HT-29 (cell line): ENCODE results near the gene PHLPP1. TPM values are rescaled to one million over a fixed set of nuclear protein-coding genes. Genes with fewer than 3 reads are reported as not detected.
"Not testable (repeated sequence)": the region's sequence is repeated elsewhere in the genome, so short reads cannot be mapped to it uniquely, and the experiment has no call there.

ENCODE experiments used
- DNase-seq: peaks from one replicate; pipeline ENCODE4 v3.0.0-alpha.2; 2015; ENCODE audit warnings: low spot score
- total RNA-seq: library from RNA; depleted of rRNA; stranded (reverse); fragments of >200 nt; shearing (Covaris generic); gene quantifications from 2 replicates; pipeline ENCODE4 v1.2.3, GENCODE V29; 2014

Gene PHLPP1
- total RNA-seq, 1 experiment from 2014 or later = 7.5 TPM

DNA sequence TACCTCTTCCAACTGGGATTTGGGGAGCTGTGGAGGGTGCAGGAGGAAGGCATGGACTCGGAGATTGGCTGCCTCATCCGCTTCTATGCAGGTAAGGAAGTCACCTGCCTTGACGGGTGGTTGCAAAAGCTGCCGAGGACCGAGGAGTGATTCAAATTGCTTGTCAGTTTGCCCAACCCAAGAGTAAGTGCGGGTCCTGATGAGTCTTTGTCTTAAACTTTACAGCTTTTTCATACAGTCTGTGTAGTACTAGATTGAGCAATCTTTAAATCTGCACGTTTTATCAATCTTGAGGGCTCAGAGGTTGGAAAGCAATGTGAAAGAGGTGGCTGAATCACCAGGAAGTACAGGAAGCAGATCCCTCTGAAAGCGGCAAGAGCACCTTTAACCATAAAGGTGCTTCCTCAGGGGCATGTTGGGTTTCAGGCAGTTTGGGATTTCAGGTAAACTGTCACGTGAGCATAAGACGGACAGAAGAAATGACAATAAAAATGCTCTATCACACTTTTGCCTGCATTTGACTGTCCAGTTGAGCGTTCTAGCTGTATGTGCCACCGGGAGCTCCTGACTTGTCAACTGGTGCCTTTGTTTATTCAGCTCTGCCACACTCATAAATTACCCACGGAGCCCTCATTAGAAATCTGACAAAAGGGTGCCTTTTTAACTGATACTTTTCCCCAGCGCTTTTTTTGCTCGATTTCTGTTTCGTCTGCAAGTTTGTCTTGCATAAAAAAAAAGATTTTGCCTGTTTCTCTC lies 2.0 kb downstream of the PHLPP1 start:
- DNase-seq = peak; percentile 69

DNA sequence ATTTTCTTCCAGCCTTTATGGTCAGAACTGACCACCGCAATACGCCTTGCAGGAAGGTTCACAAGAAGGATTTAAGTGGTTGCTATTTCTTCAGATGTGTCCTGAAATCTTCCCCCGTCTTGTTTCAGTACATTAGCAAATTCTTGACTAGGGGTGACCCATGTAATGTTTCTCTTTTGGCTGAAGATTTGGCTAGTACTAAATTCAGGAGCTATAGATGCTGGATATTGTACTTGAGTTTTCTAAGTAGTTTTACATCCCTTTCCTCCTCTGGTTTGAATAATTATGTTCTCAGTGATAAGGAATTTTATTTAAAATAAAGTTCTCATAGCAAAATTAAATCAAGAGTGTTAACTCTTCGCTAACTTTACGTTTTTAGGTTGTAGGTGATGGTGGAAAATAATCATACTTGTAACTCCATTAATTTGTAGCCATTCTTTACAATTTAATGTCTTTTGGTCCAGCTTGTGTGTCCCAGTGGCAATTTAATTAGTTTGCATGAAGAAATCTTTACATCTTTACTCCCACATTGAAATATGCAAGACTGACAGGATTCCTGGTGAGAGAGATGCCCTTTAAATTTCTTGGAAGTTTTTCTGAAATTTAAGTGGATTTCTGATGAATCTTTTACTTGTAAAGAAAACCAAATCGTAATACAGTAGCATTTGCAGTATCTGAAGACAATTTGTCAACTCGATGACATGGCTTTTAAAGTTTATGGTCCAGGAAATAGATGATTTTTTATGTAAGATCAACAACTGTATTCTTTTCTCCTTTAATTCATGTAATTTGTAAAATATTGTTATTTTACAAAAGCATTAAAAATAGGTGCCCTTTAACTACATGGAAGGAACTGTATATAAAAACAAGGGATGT lies 2.8 kb downstream of the PHLPP1 start:
- DNase-seq = peak; percentile 20

DNA sequence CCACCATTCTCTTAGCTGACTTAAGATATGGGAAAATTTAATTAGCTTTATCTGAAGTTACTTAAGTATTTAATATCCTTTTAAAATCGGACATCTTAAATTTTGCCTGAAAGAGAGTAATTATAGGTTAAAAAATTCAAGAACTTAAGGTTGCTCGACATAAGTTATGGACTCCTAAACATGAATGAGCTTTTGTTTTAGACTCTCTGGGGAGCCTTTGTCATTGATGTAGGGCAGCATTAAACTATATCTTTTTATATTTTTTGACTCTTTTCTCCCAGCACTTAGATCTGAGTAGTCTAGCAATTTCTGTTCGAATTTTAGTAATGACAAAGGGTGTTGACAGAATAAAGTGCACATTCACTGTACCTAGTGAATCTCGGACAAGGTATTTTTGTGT lies 4.7 kb downstream of the PHLPP1 start:
- DNase-seq = no peak

DNA sequence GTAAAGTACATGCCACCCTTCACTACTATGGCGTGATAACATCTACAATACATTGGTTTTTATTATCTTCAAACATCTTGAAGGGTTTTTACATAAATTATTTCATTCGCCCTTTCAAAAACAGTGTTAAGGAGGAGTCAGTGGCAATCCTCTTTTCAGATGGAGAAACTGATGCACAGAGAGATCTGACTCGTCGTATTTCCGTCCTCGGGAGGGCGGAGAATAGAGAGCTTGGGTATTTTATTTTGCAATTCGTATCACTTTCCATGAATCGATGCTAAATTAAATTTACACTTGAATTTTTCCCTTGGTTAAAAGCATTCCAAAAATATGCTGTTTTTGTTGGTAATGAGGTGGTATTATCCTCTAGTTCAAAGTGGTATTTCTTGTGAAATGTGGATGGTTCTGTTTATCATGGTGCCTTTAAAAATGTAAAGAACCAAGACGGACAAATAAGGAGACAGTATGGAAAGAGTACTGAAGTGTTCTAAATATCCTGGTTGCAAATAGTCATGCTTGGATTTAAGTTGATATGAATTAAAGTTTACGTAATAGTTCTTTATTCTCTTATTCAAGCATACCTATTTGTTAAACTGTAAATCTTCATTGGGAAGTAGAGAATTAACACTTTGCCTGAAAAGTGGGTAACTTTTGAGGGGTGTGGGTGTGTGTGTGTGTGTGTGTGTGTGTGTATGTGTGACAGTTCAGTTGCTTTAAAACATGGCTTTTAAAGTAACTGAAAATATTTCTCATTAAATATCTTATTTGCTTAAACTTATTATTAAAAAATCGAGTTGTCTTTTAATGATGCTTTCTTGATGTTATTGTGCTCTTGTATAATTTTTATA lies 5.6 kb downstream of the PHLPP1 start:
- no peak for DNase-seq

DNA sequence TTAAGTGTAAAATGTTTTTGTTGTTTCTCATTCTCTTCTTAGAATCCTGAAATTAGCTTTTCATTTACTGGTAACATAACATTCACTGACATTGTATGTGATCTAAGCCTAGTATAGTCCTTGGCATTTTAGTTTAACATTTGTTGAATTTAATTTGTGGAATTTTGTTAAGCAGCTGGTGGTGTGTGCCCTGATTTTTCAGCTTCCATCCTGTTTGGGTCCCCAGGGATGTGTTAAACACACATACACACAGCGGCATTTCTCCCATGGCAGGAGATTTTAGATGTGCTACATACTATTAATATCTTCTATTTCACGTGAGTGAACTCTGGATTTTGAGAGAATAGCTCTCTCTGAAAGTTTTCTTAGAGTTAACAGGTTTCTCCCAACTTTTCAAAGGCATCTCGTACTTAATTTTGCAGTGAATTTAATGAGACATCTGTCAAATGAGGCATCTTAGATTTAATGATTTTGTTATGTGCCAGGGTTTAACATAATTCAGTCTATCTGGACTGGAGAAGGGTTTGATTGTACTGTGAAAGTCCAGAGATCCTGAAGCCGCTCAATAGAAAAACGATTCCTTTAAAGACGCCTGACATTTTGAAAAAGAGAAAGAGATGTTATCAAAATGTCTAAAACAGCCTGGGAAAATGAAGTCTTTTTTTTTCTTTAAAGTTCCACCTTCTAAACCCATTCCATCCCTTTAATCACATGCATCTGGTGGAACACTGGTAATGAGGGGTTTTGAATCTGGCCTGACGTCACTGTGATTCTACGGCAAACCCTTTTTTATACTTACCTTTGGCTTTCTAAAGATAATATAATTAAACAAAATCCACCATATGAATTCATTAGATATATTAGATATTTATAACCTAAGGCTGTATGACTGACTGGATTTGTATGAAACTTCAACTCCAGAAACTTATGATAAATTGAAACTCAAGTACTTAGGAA lies 6.8 kb downstream of the PHLPP1 start:
- no peak for DNase-seq

DNA sequence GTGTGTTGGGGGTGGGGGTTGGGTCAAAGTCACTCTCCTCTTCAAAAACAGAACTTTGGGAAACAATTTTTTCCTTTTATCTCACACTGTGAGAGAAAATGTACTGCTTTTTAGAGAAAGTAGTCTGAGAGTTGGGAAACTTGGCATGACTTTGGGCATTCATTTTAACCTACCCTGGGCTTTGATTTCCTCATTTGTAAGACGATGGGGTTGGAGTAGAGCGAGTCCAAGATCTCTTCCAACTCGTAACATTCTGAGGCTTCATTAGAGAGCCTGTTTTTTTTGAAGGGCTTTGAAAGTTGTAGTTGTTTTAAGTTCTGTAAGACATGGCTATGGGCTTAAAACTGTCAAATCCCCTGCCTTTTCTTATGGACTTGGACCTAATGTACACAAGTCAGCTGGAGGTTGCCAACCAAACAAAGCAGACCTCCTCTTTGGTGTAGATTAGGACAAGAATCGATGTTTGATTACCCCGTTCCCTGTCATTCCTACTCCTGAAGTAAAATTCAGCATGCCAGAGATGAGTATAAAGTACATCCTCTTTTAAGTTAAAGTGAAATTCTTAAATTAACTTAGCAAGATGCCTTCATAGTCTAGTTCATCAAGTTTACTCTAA lies 8.4 kb downstream of the PHLPP1 start:
- no peak for DNase-seq

DNA sequence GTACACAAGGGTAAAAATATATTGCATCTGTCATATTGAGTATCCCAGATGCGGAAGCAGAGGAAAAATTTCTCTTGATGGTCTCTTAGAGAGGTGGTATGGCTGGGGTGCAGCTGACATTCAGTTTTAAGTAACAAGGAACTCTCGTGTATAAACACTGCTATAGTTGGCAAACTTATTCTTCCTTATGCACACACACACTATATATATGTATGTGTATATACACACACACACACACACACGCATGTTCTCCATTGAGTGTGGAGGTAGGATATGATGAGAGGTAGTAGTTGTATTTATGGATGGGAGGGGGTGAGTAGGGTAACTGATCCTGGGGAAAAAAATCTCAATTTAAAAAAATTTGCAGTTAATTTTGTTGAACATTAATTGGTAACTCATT lies 10.6 kb downstream of the PHLPP1 start:
- DNase-seq = no peak

DNA sequence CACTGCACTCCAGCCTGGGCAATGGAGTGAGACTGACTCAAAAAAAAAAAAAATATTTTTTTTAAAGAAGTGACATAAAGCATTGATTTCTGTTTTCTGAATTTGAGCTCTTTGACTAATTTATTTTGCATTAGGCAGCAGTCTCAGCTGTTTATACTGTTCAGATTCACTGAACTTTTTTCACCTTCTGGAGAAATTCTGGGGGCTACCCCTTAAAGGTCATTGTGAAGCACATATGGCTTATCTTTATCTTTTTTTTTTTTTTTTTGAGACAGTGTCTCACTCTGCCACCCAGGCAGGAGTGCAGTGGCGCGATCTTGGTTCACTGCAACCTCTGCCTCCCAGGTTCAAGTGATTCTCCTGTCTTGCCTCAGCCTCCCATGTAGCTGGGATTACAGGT lies 12.9 kb downstream of the PHLPP1 start:
- no peak for DNase-seq

DNA sequence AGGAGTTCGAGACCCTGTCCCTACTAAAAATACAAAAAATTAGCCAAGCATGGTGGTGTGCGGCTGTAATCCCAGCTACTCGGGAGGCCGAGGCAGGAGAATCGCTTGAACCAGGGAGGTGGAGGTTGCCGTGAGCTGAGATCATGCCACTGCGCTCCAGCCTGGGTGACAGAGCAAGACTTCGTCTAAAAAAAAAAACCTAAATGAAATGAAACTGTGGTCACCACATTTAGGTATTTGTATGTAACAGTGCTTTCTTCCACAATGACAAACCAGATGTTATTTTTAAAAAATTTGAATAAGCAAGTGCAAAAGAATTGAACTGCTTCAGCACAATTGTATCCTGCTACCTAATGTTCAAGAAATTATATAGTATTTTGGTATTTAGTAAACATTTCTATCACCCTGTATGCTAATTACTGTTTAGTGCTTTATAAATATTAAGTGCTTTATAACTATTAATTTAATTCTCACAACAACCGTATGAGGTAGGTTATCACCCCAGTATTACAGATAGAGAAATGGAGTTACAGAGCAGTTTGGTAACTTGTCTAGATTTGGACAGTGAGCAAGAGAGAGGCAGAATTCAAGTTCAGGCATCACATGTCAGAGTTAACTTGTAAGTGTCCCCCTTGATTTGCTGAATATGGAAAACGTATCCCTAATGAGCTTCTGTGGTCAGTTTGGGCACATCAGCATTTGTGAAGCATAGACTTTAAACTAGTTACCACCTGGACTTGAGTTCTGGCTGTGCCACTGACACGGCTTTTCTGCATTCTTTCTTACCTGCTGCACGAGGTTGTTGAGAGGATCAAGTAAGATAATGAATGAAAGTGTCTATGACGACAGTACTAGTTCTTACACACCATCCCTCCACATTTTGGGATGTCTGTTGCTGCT lies 14.4 kb downstream of the PHLPP1 start:
- DNase-seq = no peak

DNA sequence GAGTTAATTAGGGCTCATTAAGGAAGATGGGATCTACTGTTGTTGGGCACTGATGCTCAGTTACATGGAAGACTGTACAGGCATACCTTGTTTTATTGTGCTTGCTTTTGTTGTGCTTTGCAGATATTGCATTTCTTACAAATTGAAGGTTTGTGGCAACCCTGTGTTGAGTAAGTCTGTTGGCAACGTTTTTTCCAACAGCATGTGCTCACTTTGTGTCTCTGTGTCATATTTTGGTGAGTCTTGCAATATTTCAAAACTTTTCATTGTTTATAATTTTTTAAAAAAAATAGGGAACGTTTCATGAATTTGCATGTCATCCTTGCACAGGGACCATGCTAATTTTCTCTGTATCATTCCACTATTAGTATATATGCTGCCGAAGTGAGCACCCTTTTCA lies 15.6 kb downstream of the PHLPP1 start:
- no peak for DNase-seq

DNA sequence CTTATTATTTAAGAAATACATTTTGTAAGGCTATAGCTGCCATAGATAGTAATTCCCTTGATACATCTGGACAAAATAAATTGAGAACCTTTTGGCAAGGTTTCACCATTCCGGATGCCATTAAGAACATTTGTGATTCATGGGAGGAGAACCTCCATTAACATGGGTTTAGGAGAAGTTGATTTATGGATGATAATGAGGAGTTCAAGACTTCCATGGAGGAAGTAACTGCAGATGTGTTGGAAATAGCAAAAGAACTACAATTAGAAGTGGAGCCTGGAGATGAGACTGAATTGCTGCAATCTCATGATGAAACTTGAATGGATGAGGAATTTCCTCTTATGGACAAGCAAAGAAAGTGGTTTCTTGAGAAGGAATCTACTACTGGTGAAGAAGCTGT lies 17.3 kb downstream of the PHLPP1 start:
- DNase-seq = no peak

DNA sequence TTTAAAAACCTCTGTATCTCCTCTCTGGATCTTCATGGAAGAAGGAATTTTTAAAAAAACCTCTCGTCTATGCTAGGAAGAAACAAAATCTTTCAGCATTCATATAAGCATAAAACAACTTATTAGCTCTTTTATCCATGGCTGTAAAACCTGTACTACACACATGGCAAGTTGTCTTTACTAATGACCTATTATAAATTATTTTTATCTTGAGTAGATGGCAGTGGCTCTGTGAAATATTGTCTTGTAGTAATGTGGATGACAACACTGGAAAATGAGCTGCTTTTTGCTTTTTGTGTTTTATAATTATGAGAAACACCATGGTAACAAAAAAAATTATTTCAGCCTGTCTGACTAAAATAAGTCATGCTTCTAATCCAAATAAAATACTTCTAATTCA lies 18.9 kb downstream of the PHLPP1 start:
- no peak for DNase-seq

DNA sequence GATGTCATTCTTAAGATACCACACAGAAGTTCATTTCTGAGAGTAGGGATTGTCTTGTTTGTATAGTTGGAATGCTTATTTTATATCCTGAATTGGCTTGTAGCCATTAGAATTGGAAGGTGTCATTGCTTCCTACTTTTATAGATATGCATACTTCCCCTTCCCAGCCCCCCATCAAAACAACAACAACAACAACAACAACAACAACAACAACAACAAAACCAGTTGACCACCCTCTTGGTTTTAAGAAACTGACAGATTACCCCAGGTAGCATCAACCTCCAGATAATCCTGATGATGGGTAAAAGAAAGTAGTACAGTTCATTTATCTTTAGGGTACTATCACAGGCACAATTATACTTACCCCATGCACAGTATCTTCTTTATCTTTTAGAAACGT lies 20.0 kb downstream of the PHLPP1 start:
- DNase-seq = no peak

DNA sequence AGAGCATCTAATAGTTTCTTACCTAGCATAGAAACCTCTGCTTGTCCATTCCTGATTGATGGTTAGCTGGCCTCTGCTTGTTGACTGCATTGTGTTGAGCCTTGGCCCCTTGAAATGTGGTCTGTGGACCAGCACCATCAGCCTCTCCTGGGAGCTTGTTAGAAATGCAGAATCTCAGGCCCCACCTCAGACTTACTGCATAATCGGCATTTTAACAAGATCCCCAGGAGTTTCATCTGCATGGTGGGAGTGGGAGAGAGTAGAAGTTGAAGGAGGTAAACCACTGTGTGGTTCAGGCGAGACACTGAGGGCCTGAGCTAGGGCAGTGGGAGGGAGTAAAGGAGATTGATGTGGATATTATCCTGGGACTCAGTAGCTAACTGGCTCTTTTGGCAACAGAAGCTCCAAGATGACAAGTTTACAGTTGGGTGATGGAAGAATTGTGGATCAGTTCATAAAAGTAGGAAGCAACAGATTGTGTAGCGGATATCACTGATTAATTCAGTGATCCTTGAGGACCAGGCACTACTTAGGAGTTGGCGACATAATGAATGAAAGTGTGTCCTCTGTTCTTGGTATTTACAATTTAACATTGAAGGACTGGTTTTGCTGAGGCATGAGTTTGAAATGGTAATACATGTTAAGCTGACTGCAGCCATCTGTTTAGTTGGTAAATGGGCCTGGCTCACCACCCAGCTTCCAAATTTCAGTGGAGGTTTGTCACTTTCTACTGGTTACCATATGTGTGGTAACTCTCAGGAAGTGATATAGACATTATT lies 20.9 kb downstream of the PHLPP1 start:
- no peak for DNase-seq

DNA sequence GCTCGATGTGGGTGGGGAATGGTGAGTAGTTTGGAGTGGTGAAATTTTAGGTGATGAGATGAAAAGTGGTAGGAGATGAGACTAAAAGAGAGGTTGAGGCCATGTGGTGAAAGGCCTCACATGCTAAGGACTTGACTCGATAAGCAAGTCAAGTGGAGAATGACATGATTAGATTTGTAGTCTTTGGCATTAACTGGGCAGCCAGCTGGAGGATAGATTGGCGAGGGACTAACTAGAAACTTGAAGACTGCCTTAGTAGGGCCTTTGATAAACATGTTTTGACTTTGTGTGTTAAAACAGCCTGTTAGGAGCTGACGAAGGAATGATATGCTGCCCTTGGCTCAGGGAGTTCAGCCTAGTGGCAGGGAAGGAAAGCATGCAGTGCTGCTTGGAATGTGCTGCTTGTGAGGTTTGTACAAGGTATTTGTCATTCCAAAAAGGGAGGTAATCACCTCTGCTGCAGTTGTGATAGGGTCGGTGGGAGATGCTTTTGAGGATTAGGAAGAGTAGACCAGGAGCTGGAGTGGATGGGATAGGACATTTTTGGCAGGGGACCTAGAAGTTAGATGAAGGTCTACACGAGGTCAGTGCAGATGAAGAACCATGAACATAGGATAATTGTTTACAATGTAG lies 22.0 kb downstream of the PHLPP1 start:
- no peak for DNase-seq

DNA sequence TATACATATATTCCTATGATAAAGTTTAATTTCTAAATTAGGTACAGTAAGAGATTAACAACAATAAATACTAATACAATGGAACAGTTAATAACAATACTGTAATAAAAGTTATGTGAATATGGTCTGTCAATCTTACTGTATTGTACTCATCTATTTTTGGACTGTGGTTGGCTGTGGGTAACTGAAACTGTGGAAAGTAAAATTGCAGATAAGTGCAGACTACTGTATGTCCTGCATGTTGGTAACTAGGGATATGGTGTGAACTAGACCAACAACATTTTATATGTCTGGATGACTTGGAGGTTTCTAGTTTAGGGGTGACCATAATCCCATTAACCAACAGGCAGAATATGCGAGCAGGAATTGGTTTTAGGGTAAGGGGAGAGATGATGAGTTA lies 23.3 kb downstream of the PHLPP1 start:
- no peak for DNase-seq

DNA sequence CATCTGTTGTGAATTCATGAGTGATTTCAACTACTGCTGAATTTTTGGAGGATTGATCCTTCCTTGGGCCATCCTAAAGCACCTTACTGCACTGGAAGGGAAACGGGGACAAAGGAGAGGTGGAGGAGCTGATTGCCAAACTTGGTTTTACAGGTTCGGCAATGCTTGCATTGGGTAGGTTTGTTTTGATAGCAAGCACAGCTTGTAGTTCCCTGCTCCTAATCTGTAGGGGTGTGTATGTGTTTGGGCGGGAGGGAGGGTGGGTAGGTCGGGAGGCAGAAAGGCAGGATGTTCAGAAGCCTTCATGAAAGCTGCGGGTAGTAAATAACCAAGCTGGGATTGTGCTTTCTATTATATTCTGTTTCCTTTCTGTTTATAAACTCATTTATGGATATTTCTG lies 24.6 kb downstream of the PHLPP1 start:
- DNase-seq = no peak

DNA sequence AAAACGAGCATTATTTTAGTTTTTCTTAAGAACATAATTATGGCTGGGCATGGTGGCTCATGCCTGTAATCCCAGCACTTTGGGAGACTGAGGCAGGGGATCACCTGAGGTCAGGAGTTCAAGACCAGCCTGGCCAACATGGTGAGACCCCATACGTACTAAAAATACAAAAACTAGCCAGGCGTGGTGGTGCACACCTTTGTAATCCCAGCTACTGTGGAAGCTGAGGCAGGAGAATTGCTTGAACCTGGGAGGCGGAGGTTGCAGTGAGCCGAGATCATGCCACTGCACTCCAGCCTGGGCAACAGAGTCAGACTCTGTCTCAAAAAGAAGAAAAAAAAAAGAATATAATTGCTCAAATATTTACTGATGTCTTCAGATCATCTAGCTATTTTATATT lies 25.3 kb downstream of the PHLPP1 start:
- not testable (repeated sequence) for DNase-seq
